Stimulated activated CD4-positive, alpha-beta T cell treated with anti-CD3 and anti-CD28 coated beads, Interleukin-4, amount 100 ng/mL, for 48 hours (primary cell): ENCODE measurements around the gene TNS4.

Experiments
- DNase-seq, 2 donors: peaks; one replicate each; pipeline ENCODE4 v3.0.0-alpha.2; 2020; ENCODE audit warnings: low read depth in 2 of 2

The TNS4 gene

GRCh38 chr17:40457369-40457768 is 44.1 kb downstream of the TNS4 start:
- no peak for DNase-seq

- no peak for DNase-seq
Observed at GRCh38 chr17:40456396-40456951, 44.9 kb downstream of the TNS4 start.

GRCh38 chr17:40454613-40454995 is 46.8 kb downstream of the TNS4 start:
- DNase-seq = no peak

GRCh38 chr17:40453881-40454612 is 47.4 kb downstream of the TNS4 start:
- no peak for DNase-seq

- DNase-seq = no peak
Observed at GRCh38 chr17:40452921-40453378, 48.5 kb downstream of the TNS4 start.

- DNase-seq = no peak
Observed at GRCh38 chr17:40452216-40452787, 49.1 kb downstream of the TNS4 start.

GRCh38 chr17:40451420-40451819 is 50.0 kb downstream of the TNS4 start:
- DNase-seq = no peak

- DNase-seq = peak in 1 of 2 donors; percentile 24
Observed at GRCh38 chr17:40450175-40450574, 51.2 kb downstream of the TNS4 start.

- no peak for DNase-seq
Observed at GRCh38 chr17:40448639-40449261, 52.7 kb downstream of the TNS4 start.

- DNase-seq = no peak
Observed at GRCh38 chr17:40448213-40448638, 53.2 kb downstream of the TNS4 start.

- no peak for DNase-seq
Observed at GRCh38 chr17:40447806-40448205, 53.6 kb downstream of the TNS4 start.

GRCh38 chr17:40447148-40447644 is 54.2 kb downstream of the TNS4 start:
- DNase-seq = no peak

GRCh38 chr17:40445751-40446468 is 55.5 kb downstream of the TNS4 start:
- DNase-seq = no peak

GRCh38 chr17:40443988-40444899 is 57.2 kb downstream of the TNS4 start:
- no peak for DNase-seq

GRCh38 chr17:40443196-40443987 is 58.0 kb downstream of the TNS4 start, which contains the start of gene IGFBP4:
TSS of gene IGFBP4 (plus strand) at chr17:40443450. CDS start at chr17:40443736, 286 bp downstream.
- DNase-seq = peak; percentile 54 to 57

- DNase-seq = no peak
Observed at GRCh38 chr17:40442392-40443195, 58.8 kb downstream of the TNS4 start.

- no peak for DNase-seq
Observed at GRCh38 chr17:40440166-40440565, 61.3 kb downstream of the TNS4 start.

- DNase-seq = no peak
Observed at GRCh38 chr17:40437095-40437732, 64.2 kb downstream of the TNS4 start.
